NCI-H2107 treated with DMSO at 0.1 percent for 48 hours (cell line): Measurements from ENCODE around the gene COIL.
A peak's percentile ranks its signal among the peaks of the same experiment; 100 is the strongest.
"Not testable (repeated sequence)": the region's sequence is repeated elsewhere in the genome, so short reads cannot be mapped to it uniquely, and the experiment has no call there.

Experiments used
- DNase-seq: peaks from one replicate; lab custom pipeline; 2025; ENCODE audit not compliant: unreplicated experiment; lab: John Stamatoyannopoulos, UW

Gene COIL

GRCh38 chr17:56978441-56979090, 17.7 kb upstream of the COIL start:
- DNase-seq = no peak

- DNase-seq = peak; percentile 74
These were observed 17.0 kb upstream of the COIL start, which contains the start of gene SCPEP1 for GRCh38 chr17:56977673-56978395. TSS of gene SCPEP1 (plus strand) at chr17:56978131. CDS start at chr17:56978160, 29 bp downstream.

GRCh38 chr17:56976941-56977608, 16.2 kb upstream of the COIL start:
- no peak for DNase-seq

- no peak for DNase-seq
These were observed 14.8 kb upstream of the COIL start for GRCh38 chr17:56975656-56976055.

GRCh38 chr17:56974055-56974454, 13.2 kb upstream of the COIL start:
- DNase-seq = no peak

- no peak for DNase-seq
These were observed 12.7 kb upstream of the COIL start for GRCh38 chr17:56973520-56973919.

GRCh38 chr17:56972111-56972730, 11.4 kb upstream of the COIL start:
- no peak for DNase-seq

GRCh38 chr17:56970974-56971373, 10.1 kb upstream of the COIL start:
- DNase-seq = no peak

- peak; percentile 80 for DNase-seq
These were observed 5.5 kb upstream of the COIL start for GRCh38 chr17:56966338-56966737.

GRCh38 chr17:56965681-56966080, 4.8 kb upstream of the COIL start:
- DNase-seq = not testable (repeated sequence)

GRCh38 chr17:56965241-56965640, 4.4 kb upstream of the COIL start:
- DNase-seq = not testable (repeated sequence)

- DNase-seq = no peak
These were observed 3.9 kb downstream of the COIL start for GRCh38 chr17:56956992-56957391.

GRCh38 chr17:56949595-56949994, 11.3 kb downstream of the COIL start:
- no peak for DNase-seq

GRCh38 chr17:56948491-56948890, 12.4 kb downstream of the COIL start:
- no peak for DNase-seq

GRCh38 chr17:56947741-56948140, 13.1 kb downstream of the COIL start:
- DNase-seq = no peak

GRCh38 chr17:56945938-56946505, 14.8 kb downstream of the COIL start:
- DNase-seq = no peak

GRCh38 chr17:56943505-56944125, 17.2 kb downstream of the COIL start:
- DNase-seq = no peak

GRCh38 chr17:56939869-56940484, 20.9 kb downstream of the COIL start:
- DNase-seq = peak; percentile 36

- DNase-seq = not testable (repeated sequence)
These were observed 22.6 kb downstream of the COIL start for GRCh38 chr17:56938206-56938605.

GRCh38 chr17:56937687-56938086, 23.2 kb downstream of the COIL start:
- DNase-seq = no peak
